GM12865 (cell line): ENCODE results near the gene KCNK2.

Experiments
- DNase-seq: peaks from one replicate; pipeline ENCODE4 v3.0.0; 2010; ENCODE audit warnings: low read depth
- H3K4me3 ChIP-seq: 2 replicates; pipeline ENCODE4 v1.5.1; 2011; ENCODE audit warnings: mild to moderate bottlenecking, low read depth, low read length, control low read depth
- CTCF ChIP-seq: IDR thresholded peaks from 2 replicates; pipeline ENCODE4 v1.5.1; 2011; ENCODE audit warnings: low read length, control low read depth, low read depth, inconsistent platforms; ENCODE audit not compliant: insufficient read depth; ENCODE audit errors: missing control alignments

The KCNK2 gene

GRCh38 chr1:215260711-215261110 lies 178.2 kb downstream of the KCNK2 start:
- no peak for DNase-seq
- H3K4me3 ChIP-seq = no peak overlapping the region
- no peak for TF ChIP-seq CTCF

GRCh38 chr1:215262106-215262505 lies 179.6 kb downstream of the KCNK2 start:
- no peak for TF ChIP-seq CTCF
- no peak overlapping the region for H3K4me3 ChIP-seq
- no peak for DNase-seq

- TF ChIP-seq CTCF = no peak
- no peak overlapping the region for H3K4me3 ChIP-seq
- DNase-seq = no peak
These were observed 181.1 kb downstream of the KCNK2 start for GRCh38 chr1:215263636-215264035.

GRCh38 chr1:215264649-215265048 lies 182.1 kb downstream of the KCNK2 start:
- no peak overlapping the region for H3K4me3 ChIP-seq
- TF ChIP-seq CTCF = no peak
- no peak for DNase-seq

- TF ChIP-seq CTCF = no peak
- DNase-seq = no peak
- H3K4me3 ChIP-seq = no peak overlapping the region
These were observed 185.0 kb downstream of the KCNK2 start for GRCh38 chr1:215267495-215267894.

- no peak for DNase-seq
- no peak overlapping the region for H3K4me3 ChIP-seq
- TF ChIP-seq CTCF = no peak
These were observed 187.4 kb downstream of the KCNK2 start for GRCh38 chr1:215269955-215270354.

GRCh38 chr1:215273838-215274516 lies 191.4 kb downstream of the KCNK2 start:
- no peak overlapping the region for H3K4me3 ChIP-seq
- DNase-seq = no peak
- no peak for TF ChIP-seq CTCF
